Measurements from ENCODE around the gene SORCS2. TPM values are rescaled to one million over a fixed set of nuclear protein-coding genes. Genes with fewer than 3 reads are reported as not detected.

SORCS2 gene
- total RNA-seq, 6 experiments from 2014 or later: 0.18 to 6.2 (median 3.1) TPM

DNA sequence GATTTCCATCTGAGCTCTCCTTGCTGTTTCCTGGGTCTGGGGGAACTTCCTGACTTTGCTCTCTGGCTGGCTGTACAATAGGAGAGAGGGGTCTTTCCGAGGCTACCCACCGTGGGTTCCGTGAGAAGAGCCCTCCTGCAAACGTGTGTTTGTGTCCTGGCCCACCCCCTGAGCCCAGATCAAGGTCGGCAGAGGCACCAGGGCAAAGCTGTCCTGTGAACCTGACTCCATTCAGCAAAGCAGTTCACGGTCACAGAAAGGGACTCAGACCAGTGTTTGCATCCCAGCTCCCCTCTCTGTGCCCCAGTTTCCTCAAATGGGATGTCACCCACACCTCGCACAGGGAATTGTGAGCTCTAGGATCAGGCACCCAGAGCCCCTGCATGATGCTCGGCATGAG is 339.7 kb downstream of the SORCS2 start:
- 33% methylated on average over 7 of the region's 8 CpGs for WGBS (ENCODE audit: insufficient coverage, low coverage, low lambda C conversion rate, missing lambda C conversion rate)
- H3K27me3 ChIP-seq: no peaks in the 10 kb centered on the region
- ATAC-seq (peak in 1 of 4 donors; percentile 33), DNase-seq (no peak)
- no peak overlapping the region for H3K4me3 ChIP-seq
- intact Hi-C loops (cut with DNase I): no loop called here
- no peaks in the 10 kb centered on the region for H3K9me3 ChIP-seq
- no peak overlapping the region for H3K27ac ChIP-seq
- no peaks in the 10 kb centered on the region for H3K36me3 ChIP-seq
- TF ChIP-seq, protein P1, sequence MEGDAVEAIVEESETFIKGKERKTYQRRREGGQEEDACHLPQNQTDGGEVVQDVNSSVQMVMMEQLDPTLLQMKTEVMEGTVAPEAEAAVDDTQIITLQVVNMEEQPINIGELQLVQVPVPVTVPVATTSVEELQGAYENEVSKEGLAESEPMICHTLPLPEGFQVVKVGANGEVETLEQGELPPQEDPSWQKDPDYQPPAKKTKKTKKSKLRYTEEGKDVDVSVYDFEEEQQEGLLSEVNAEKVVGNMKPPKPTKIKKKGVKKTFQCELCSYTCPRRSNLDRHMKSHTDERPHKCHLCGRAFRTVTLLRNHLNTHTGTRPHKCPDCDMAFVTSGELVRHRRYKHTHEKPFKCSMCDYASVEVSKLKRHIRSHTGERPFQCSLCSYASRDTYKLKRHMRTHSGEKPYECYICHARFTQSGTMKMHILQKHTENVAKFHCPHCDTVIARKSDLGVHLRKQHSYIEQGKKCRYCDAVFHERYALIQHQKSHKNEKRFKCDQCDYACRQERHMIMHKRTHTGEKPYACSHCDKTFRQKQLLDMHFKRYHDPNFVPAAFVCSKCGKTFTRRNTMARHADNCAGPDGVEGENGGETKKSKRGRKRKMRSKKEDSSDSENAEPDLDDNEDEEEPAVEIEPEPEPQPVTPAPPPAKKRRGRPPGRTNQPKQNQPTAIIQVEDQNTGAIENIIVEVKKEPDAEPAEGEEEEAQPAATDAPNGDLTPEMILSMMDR (IDR thresholded peaks at IDR 0.05): no peak
- TF ChIP-seq POLR2A (IDR thresholded peaks at IDR 0.05): no peak
- no peaks in the 10 kb centered on the region for H3K4me1 ChIP-seq

DNA sequence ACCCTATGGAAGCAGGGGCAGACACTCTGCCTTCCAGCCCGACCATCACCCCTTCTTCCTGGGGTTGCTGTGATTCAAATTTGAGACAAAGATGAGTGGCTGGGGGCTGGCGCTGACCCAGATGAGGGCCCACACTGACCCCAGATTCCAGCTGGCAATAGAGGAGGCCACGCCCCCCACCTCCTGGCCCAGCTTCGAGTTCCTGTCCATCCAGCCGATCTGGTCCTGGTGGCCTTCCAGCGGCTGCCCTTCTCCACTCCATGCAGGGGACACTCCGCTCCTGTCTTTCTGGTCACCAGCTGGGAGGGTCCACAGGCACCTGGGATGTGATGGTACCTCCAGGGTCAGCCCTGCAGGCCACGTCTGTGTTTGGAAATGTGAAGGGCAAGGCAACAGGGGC is 340.9 kb downstream of the SORCS2 start:
- no peaks in the 10 kb centered on the region for H3K36me3 ChIP-seq
- H3K27ac ChIP-seq: no peak overlapping the region
- intact Hi-C loops (cut with DNase I): no loop called here
- no peaks in the 10 kb centered on the region for H3K9me3 ChIP-seq
- TF ChIP-seq POLR2A (IDR thresholded peaks at IDR 0.05): no peak
- TF ChIP-seq, protein P1 (IDR thresholded peaks at IDR 0.05): no peak
- no peak for DNase-seq
- no peaks in the 10 kb centered on the region for H3K27me3 ChIP-seq
- ATAC-seq: no peak
- H3K4me3 ChIP-seq: no peak overlapping the region
- WGBS (ENCODE audit: insufficient coverage, low coverage, low lambda C conversion rate, missing lambda C conversion rate): 20% methylated on average over 1 of the region's 8 CpGs
- H3K4me1 ChIP-seq: peaks cover 0 to 8% (median 4%) of the 10 kb centered on the region in 4 donors

DNA sequence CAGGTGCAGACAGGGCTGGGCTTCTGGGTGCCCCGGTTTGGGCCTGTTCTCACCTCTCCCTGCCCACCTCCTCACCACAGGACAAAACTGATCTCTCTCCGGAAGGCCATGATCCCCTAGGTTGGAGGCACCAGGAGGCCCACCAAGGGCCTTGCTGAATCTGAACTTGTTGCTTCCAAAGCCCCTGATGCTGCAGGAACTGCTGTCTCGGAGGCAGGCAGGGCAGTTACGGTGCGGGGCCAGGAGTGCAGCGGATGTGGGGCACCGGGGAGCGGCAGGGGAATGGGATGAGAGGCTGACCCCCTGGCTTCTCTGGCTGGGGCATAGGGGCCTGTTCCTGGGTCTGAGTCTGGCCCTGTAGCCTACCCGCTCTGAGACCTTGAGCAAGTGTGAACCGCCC is 342.8 kb downstream of the SORCS2 start:
- intact Hi-C loops (cut with DNase I): no loop called here
- H3K36me3 ChIP-seq: no peaks in the 10 kb centered on the region
- peaks cover 0 to 9% (median 4%) of the 10 kb centered on the region in 4 donors for H3K4me1 ChIP-seq
- no peak overlapping the region for H3K4me3 ChIP-seq
- no peaks in the 10 kb centered on the region for H3K9me3 ChIP-seq
- ATAC-seq: no peak
- H3K27ac ChIP-seq: no peak overlapping the region
- TF ChIP-seq, protein P1 (IDR thresholded peaks at IDR 0.05): no peak
- no peak for TF ChIP-seq POLR2A (IDR thresholded peaks at IDR 0.05)
- H3K27me3 ChIP-seq: no peaks in the 10 kb centered on the region
- WGBS (ENCODE audit: insufficient coverage, low coverage, low lambda C conversion rate, missing lambda C conversion rate): 84% methylated on average over 7 of the region's 10 CpGs
- no peak for DNase-seq

DNA sequence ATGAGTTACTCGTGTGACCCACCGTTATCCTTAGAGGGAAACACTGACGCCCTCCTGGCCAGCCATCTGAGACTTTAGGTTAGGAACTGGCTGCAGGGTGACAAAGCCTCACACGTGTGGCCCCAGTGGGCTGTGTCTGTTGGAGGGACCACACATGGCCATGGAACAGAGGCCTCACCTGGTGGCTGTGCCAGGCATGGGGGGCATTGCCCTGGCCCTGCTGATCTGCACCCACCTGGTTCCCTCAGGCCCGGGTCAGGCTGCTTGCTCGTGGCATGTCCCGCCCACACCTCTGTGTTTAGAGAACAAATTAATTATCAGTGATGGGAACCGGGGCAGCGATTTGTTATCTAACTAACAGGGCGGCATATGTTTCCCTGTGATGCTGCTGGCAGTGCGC is 343.3 kb downstream of the SORCS2 start:
- no peak for TF ChIP-seq POLR2A (IDR thresholded peaks at IDR 0.05)
- TF ChIP-seq, protein P1 (IDR thresholded peaks at IDR 0.05): no peak
- DNase-seq (no peak), ATAC-seq (no peak)
- Histone ChIP-seq H3K27me3 (no peaks in the 10 kb centered on the region), H3K9me3 (no peaks in the 10 kb centered on the region), H3K4me3 (no peak overlapping the region), H3K27ac (no peak overlapping the region), H3K4me1 (peaks cover 0 to 9% (median 4%) of the 10 kb centered on the region in 4 donors), H3K36me3 (no peaks in the 10 kb centered on the region)
- WGBS (ENCODE audit: insufficient coverage, low coverage, low lambda C conversion rate, missing lambda C conversion rate): 57% methylated on average over 9 of the region's 11 CpGs
- intact Hi-C loops (cut with DNase I): no loop called here

DNA sequence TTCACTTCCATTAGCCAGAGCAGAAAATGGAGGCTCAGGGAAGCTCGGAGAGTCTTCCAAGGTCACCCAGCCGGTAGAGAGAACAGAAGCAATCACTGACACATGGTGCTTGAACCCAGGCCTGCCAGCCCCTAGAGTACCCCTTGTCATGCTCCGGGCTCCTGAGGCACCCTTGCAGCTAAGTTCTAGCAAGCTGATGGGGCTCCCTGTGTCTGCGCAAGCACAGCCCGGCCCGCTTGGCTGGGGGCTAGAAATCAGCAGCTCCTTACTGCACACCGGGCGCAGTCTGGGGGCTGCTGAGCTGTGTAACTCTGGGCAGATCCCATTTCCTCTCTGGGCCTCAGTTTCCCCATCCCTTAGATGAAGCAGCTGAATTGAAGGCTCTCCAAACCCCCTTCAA is 344.5 kb downstream of the SORCS2 start:
- intact Hi-C loops (cut with DNase I): no loop called here
- no peak overlapping the region for H3K4me3 ChIP-seq
- ATAC-seq: no peak
- no peaks in the 10 kb centered on the region for H3K9me3 ChIP-seq
- no peak overlapping the region for H3K27ac ChIP-seq
- no peaks in the 10 kb centered on the region for H3K36me3 ChIP-seq
- H3K4me1 ChIP-seq: peaks cover 0 to 9% (median 4%) of the 10 kb centered on the region in 4 donors
- no peak for DNase-seq
- no CpG with 5 or more reads among the region's 8 CpGs for WGBS (ENCODE audit: insufficient coverage, low coverage, low lambda C conversion rate, missing lambda C conversion rate)
- H3K27me3 ChIP-seq: no peaks in the 10 kb centered on the region
- TF ChIP-seq, protein P1 (IDR thresholded peaks at IDR 0.05): no peak
- TF ChIP-seq POLR2A (IDR thresholded peaks at IDR 0.05): no peak

Data from right lobe of liver (tissue), 6 donors.